ENCODE data around the gene CYTH1.

DNA sequence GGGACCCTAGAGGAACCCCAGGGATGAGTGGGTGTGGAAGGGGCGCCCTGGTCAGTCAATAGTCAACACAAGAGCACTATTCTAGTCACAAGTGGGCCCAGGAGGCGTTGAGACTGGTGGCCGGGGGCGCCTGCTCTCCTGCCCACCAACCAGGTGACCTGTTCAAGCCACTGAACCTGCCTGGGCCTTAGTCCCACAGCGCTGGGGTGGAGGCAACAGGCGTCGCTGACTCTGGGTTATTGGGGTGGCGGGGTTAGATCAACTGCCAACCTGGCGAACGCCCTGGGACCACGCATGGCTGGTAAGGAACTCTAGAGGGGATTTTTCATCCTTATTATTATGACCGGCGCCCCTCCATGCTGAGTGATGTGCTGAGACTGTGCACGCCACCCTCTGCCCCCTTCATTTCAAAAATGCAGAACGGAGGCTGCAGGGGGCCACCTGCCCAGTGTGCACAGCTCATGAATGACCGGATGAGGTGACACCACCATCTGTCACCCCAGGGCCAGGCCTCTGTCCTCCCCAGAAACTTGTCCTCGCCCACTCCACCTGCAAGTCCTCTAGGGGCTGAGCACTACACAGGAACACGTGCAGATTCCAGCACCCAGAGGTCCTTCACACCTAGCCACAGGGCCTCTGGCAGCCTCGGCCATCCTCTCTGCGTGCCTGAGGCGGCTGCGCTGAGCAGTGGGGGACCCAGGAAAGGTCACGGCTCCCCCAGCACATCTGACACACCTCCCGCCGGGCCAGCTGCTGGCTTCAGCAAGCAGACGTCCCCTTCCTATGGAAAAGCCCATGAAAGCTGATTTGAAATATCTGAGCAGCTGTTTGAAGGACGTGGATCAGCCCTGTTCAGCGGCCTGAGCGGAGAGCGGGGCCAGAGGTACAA, 153.3 kb downstream of the CYTH1 start:
- TF ChIP-seq, protein P1, sequence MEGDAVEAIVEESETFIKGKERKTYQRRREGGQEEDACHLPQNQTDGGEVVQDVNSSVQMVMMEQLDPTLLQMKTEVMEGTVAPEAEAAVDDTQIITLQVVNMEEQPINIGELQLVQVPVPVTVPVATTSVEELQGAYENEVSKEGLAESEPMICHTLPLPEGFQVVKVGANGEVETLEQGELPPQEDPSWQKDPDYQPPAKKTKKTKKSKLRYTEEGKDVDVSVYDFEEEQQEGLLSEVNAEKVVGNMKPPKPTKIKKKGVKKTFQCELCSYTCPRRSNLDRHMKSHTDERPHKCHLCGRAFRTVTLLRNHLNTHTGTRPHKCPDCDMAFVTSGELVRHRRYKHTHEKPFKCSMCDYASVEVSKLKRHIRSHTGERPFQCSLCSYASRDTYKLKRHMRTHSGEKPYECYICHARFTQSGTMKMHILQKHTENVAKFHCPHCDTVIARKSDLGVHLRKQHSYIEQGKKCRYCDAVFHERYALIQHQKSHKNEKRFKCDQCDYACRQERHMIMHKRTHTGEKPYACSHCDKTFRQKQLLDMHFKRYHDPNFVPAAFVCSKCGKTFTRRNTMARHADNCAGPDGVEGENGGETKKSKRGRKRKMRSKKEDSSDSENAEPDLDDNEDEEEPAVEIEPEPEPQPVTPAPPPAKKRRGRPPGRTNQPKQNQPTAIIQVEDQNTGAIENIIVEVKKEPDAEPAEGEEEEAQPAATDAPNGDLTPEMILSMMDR (IDR thresholded peaks at IDR 0.05) = no peak
- no peak for TF ChIP-seq EP300 (IDR thresholded peaks at IDR 0.05; ENCODE audit: low read depth)
- TF ChIP-seq POLR2A (IDR thresholded peaks at IDR 0.05) = no peak
